Neutrophil (primary cell): Measurements from ENCODE around the gene ADI1.

Experiments used
- H3K27ac ChIP-seq: fragments of 200-600 bp; sonication (generic); 2 replicates; pipeline ENCODE4 v1.5.1; 2016; ENCODE audit warnings: mild to moderate bottlenecking, moderate library complexity
- H3K27me3 ChIP-seq: fragments of 200-600 bp; sonication (generic); 2 replicates; pipeline ENCODE4 v1.6.0; 2016; ENCODE audit warnings: mild to moderate bottlenecking
- H3K36me3 ChIP-seq: fragments of 200-600 bp; sonication (generic); 2 replicates; pipeline ENCODE4 v1.5.1; 2017
- H3K4me1 ChIP-seq, 2 experiments: fragments of 200-600 bp in 1 of 2; sonication (generic) in 1 of 2; 1 replicate in 1 of 2; 2 replicates in 1 of 2; pipeline versions ENCODE4 v1.5.1 to v1.6.1; 2013 to 2016; ENCODE audit warnings: low read depth in 1 of 2, low read length in 1 of 2, mild to moderate bottlenecking in 1 of 2, moderate library complexity in 1 of 2; ENCODE audit not compliant: control insufficient read depth in 1 of 2, insufficient read depth in 1 of 2
- H3K4me3 ChIP-seq, 2 experiments: fragments of 200-600 bp in 1 of 2; sonication (generic) in 1 of 2; 1 replicate in 1 of 2; 2 replicates in 1 of 2; pipeline ENCODE4 v1.5.1; 2013 to 2016; ENCODE audit warnings: low read depth in 1 of 2, low read length in 1 of 2, mild to moderate bottlenecking in 1 of 2, moderate library complexity in 1 of 2
- H3K9me3 ChIP-seq: fragments of 200-600 bp; sonication (generic); 2 replicates; pipeline ENCODE4 v1.5.1; 2016
- TF ChIP-seq, protein P1 (sequence below): fragments of 200-600 bp; sonication (generic); IDR thresholded peaks from 2 replicates; pipeline ENCODE4 v1.5.1; 2016; ENCODE audit warnings: antibody characterized with exemption

Gene ADI1

GRCh38 chr2:3462493-3463104 is 56.7 kb downstream of the ADI1 start:
- no peak overlapping the region for H3K4me3 ChIP-seq
- no peaks in the 10 kb centered on the region for H3K4me1 ChIP-seq
- H3K9me3 ChIP-seq, result no peaks in the 10 kb centered on the region
- TF ChIP-seq, protein P1, sequence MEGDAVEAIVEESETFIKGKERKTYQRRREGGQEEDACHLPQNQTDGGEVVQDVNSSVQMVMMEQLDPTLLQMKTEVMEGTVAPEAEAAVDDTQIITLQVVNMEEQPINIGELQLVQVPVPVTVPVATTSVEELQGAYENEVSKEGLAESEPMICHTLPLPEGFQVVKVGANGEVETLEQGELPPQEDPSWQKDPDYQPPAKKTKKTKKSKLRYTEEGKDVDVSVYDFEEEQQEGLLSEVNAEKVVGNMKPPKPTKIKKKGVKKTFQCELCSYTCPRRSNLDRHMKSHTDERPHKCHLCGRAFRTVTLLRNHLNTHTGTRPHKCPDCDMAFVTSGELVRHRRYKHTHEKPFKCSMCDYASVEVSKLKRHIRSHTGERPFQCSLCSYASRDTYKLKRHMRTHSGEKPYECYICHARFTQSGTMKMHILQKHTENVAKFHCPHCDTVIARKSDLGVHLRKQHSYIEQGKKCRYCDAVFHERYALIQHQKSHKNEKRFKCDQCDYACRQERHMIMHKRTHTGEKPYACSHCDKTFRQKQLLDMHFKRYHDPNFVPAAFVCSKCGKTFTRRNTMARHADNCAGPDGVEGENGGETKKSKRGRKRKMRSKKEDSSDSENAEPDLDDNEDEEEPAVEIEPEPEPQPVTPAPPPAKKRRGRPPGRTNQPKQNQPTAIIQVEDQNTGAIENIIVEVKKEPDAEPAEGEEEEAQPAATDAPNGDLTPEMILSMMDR, result no peak
- no peak overlapping the region for H3K27ac ChIP-seq
- H3K27me3 ChIP-seq, result no peaks in the 10 kb centered on the region
- H3K36me3 ChIP-seq, result peaks cover 87% of the 10 kb centered on the region

DNA sequence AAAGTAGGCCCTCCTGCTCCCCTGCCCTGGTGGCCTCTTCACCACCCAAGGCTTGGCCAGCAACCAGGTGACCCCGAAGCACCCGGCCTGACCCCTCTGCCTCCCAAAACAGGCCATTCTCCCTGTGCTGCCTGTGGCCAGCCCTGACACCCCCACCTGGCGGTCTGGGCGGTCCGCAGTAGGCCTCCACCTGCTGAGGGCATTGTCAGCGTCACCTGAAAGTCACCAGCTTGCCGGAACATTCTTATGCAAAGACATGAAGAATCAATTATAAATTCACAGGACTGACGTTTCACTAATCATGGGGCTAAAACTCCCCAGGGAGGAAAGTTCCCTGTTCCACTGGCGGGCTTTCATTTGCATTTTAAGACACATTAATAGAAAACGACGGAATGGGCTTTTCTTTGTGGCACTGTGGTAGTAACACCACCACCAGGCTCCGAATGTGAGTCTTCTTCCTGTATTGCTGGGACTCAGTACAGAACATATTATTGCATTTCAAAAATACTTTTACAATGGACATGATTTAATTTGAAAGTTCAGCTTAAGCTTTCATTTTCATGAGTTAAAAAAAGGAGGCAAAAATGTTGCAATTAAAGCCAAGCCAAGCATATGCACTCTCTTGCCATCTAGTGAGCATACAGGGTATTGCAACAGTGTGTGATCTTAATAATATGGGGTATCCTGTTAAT is 57.4 kb downstream of the ADI1 start:
- TF ChIP-seq, protein P1, result peak; percentile 78
- Histone ChIP-seq H3K9me3 (no peaks in the 10 kb centered on the region), H3K4me3 (no peak overlapping the region), H3K4me1 (no peaks in the 10 kb centered on the region), H3K27ac (no peak overlapping the region), H3K27me3 (no peaks in the 10 kb centered on the region), H3K36me3 (peaks cover 87% of the 10 kb centered on the region)

- no peak overlapping the region for H3K4me3 ChIP-seq
- no peak overlapping the region for H3K27ac ChIP-seq
- H3K36me3 ChIP-seq, result peaks cover 87% of the 10 kb centered on the region
- TF ChIP-seq, protein P1, result no peak
- no peaks in the 10 kb centered on the region for H3K9me3 ChIP-seq
- H3K27me3 ChIP-seq, result no peaks in the 10 kb centered on the region
- H3K4me1 ChIP-seq, result no peaks in the 10 kb centered on the region
Measured at GRCh38 chr2:3460831-3461800, 58.2 kb downstream of the ADI1 start.

GRCh38 chr2:3460156-3460555 is 59.2 kb downstream of the ADI1 start:
- Histone ChIP-seq H3K9me3 (no peaks in the 10 kb centered on the region), H3K36me3 (peaks cover 80% of the 10 kb centered on the region), H3K27me3 (no peaks in the 10 kb centered on the region), H3K27ac (no peak overlapping the region), H3K4me1 (no peaks in the 10 kb centered on the region), H3K4me3 (no peak overlapping the region)
- TF ChIP-seq, protein P1, result no peak

DNA sequence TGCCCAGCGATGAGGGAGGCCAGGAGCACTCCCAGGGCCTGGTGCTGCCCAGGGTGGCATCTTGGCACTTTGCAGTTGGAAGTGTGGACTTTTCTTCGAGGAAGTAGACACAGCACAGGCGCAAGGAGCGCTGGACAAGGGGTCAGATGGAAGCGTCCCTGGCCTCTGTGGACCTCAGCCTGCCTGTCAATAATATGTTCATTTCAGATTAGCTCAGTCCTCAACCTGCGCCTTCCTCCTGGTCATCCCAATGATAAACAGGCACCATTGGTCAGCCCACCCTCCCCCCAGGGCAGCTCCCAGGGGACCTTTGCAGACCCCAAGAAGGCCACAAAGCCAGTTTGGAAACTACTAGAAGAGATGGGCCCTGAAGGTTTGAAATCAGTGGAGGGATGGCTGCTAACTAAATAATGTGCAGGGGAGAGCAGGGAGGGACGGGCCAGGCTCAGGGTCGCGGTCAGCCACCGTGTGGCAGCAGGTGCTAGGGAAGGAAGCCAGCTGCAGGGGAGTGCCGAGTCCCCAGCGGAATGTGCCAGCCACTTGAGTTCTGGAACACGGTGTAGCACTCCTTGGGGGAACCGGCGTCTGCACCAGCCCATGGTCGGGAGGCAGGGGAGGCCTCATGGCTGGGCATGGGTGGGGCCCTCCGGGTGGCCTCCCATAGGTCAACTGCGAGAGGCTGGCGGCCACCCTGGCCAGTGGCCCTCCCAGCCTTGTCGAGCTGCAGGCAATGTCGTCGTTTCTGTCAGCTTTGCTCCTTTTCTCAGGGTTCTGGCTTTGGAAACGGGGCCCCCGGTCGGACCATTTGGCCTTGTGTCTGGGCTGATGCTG is 59.9 kb downstream of the ADI1 start:
- H3K36me3 ChIP-seq, result peaks cover 77% of the 10 kb centered on the region
- no peak overlapping the region for H3K27ac ChIP-seq
- H3K9me3 ChIP-seq, result no peaks in the 10 kb centered on the region
- TF ChIP-seq, protein P1, result no peak
- no peaks in the 10 kb centered on the region for H3K4me1 ChIP-seq
- H3K4me3 ChIP-seq, result no peak overlapping the region
- no peaks in the 10 kb centered on the region for H3K27me3 ChIP-seq
